GM23338 (cell line): ENCODE measurements around the gene TCF12.

Experiments used
- EZH2 ChIP-seq: fragments of 200-600 bp; sonication (generic); IDR thresholded peaks from one replicate; pipeline ENCODE4 v1.8.0; 2017; ENCODE audit warnings: antibody characterized with exemption, mild to moderate bottlenecking, low read depth; ENCODE audit not compliant: unreplicated experiment
- EZH2phosphoT487 ChIP-seq: fragments of 200-600 bp; sonication (generic); IDR thresholded peaks from one replicate; pipeline ENCODE4 v1.8.1; 2018; ENCODE audit warnings: antibody characterized with exemption; ENCODE audit not compliant: unreplicated experiment
- POLR2AphosphoS5 ChIP-seq: IDR thresholded peaks from 2 replicates; pipeline ENCODE4 v1.6.1; 2016; ENCODE audit warnings: antibody characterized with exemption, low read depth
- STAT1 ChIP-seq: IDR thresholded peaks from one replicate; pipeline ENCODE4 v1.6.1; 2016; ENCODE audit warnings: antibody characterized with exemption; ENCODE audit not compliant: unreplicated experiment
- TF ChIP-seq, protein P1 (sequence below), 2 experiments: fragments of 200-600 bp in 1 of 2; sonication (generic) in 1 of 2; conservative IDR thresholded peaks; 2 replicates each; pipeline versions ENCODE4 v1.5.1 to v1.6.1; 2016 to 2017; ENCODE audit warnings: antibody characterized with exemption in 2 of 2, low read depth in 2 of 2, mild to moderate bottlenecking in 2 of 2, moderate library complexity in 1 of 2
- TF ChIP-seq, protein P2 (sequence below): IDR thresholded peaks from one replicate; pipeline ENCODE4 v1.6.1; 2018; ENCODE audit warnings: antibody characterized with exemption; ENCODE audit not compliant: unreplicated experiment

DNA sequence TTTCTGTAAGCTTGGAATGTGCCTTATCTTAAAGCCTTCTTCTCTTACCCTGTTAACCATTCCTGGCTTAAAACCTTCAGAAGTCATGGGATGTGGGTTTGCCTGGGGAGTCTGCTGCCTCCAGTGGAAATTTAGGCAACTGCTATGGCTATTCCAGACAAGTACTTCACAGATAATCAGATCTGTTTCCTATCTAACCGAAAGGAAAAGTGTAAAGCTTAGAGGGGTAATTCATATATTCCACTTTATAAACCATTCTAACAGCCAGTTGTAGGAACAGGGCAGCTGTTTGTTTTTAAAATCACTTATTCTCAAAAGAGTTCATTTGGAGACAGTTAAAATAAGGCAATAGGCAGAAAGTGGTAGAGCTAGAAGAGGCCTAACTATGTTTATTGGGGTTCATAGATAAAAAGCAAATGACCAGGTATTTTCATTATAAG, 219.9 kb downstream of the TCF12 start:
- TF ChIP-seq, protein P1, sequence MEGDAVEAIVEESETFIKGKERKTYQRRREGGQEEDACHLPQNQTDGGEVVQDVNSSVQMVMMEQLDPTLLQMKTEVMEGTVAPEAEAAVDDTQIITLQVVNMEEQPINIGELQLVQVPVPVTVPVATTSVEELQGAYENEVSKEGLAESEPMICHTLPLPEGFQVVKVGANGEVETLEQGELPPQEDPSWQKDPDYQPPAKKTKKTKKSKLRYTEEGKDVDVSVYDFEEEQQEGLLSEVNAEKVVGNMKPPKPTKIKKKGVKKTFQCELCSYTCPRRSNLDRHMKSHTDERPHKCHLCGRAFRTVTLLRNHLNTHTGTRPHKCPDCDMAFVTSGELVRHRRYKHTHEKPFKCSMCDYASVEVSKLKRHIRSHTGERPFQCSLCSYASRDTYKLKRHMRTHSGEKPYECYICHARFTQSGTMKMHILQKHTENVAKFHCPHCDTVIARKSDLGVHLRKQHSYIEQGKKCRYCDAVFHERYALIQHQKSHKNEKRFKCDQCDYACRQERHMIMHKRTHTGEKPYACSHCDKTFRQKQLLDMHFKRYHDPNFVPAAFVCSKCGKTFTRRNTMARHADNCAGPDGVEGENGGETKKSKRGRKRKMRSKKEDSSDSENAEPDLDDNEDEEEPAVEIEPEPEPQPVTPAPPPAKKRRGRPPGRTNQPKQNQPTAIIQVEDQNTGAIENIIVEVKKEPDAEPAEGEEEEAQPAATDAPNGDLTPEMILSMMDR (conservative IDR thresholded peaks at IDR 0.05; ENCODE audit: low read depth in 2 of 2) = peak; percentile 75 to 98
- TF ChIP-seq EZH2phosphoT487 (no peak), POLR2AphosphoS5 (no peak), STAT1 (no peak), EZH2 (no peak)
- TF ChIP-seq, protein P2, sequence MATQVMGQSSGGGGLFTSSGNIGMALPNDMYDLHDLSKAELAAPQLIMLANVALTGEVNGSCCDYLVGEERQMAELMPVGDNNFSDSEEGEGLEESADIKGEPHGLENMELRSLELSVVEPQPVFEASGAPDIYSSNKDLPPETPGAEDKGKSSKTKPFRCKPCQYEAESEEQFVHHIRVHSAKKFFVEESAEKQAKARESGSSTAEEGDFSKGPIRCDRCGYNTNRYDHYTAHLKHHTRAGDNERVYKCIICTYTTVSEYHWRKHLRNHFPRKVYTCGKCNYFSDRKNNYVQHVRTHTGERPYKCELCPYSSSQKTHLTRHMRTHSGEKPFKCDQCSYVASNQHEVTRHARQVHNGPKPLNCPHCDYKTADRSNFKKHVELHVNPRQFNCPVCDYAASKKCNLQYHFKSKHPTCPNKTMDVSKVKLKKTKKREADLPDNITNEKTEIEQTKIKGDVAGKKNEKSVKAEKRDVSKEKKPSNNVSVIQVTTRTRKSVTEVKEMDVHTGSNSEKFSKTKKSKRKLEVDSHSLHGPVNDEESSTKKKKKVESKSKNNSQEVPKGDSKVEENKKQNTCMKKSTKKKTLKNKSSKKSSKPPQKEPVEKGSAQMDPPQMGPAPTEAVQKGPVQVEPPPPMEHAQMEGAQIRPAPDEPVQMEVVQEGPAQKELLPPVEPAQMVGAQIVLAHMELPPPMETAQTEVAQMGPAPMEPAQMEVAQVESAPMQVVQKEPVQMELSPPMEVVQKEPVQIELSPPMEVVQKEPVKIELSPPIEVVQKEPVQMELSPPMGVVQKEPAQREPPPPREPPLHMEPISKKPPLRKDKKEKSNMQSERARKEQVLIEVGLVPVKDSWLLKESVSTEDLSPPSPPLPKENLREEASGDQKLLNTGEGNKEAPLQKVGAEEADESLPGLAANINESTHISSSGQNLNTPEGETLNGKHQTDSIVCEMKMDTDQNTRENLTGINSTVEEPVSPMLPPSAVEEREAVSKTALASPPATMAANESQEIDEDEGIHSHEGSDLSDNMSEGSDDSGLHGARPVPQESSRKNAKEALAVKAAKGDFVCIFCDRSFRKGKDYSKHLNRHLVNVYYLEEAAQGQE = no peak
